ENCODE data around the gene CLDN24. TPM values are rescaled to one million over a fixed set of nuclear protein-coding genes. Genes with fewer than 3 reads are reported as not detected.

CLDN24 gene
- total RNA-seq, 1 donor from 2014 or later = not detected

- Mint-ChIP-seq H3K36me3 (ENCODE audit: low read depth, unreplicated experiment) (peaks cover 2% of the 10 kb centered on the region), H3K9me3 (ENCODE audit: unreplicated experiment) (peaks cover 12% of the 10 kb centered on the region), H3K27ac (ENCODE audit: unreplicated experiment) (no peak overlapping the region), H3K4me1 (ENCODE audit: low read depth, unreplicated experiment) (peaks cover 29% of the 10 kb centered on the region), H3K4me3 (ENCODE audit: unreplicated experiment) (no peak overlapping the region), H3K27me3 (ENCODE audit: low read depth, unreplicated experiment) (peaks cover 4% of the 10 kb centered on the region)
- Histone ChIP-seq H3K4me3 (ENCODE audit: insufficient read depth, low read depth, low read length) (no peak overlapping the region), H3K27me3 (ENCODE audit: insufficient read depth, low read length) (no peaks in the 10 kb centered on the region), H3K36me3 (ENCODE audit: insufficient read depth, low read length) (no peaks in the 10 kb centered on the region), H3K27ac (ENCODE audit: low read depth, low read length) (no peak overlapping the region), H3K4me2 (ENCODE audit: low read length) (no peak overlapping the region), H3K9ac (ENCODE audit: low read length) (no peak overlapping the region), H3K79me2 (ENCODE audit: insufficient read depth, low read length) (no peaks in the 10 kb centered on the region), H3K9me3 (ENCODE audit: insufficient read depth, low read depth, low read length) (peaks cover 8% of the 10 kb centered on the region), H3K4me1 (ENCODE audit: insufficient read depth, low read length) (peaks cover 16% of the 10 kb centered on the region), H4K20me1 (ENCODE audit: insufficient read depth, low read length) (no peaks in the 10 kb centered on the region), H2AFZ (ENCODE audit: low read depth, low read length) (no peak overlapping the region)
- no peak for TF ChIP-seq EZH2 (IDR thresholded peaks at IDR 0.05; ENCODE audit: insufficient read depth, low read length)
- TF ChIP-seq CTCF (IDR thresholded peaks at IDR 0.05; ENCODE audit: insufficient read depth, low read depth, low read length) = no peak
- FAIRE-seq (no peak), DNase-seq (ENCODE audit: low read depth) (no peak)
Observed at GRCh38 chr4:183330841-183331240, 8.6 kb upstream of the CLDN24 start.

GRCh38 chr4:183329954-183330742 is 7.9 kb upstream of the CLDN24 start:
- Mint-ChIP-seq H3K4me1 (ENCODE audit: low read depth, unreplicated experiment) (peaks cover 24% of the 10 kb centered on the region), H3K9me3 (ENCODE audit: unreplicated experiment) (peaks cover 12% of the 10 kb centered on the region), H3K27ac (ENCODE audit: unreplicated experiment) (no peak overlapping the region), H3K27me3 (ENCODE audit: low read depth, unreplicated experiment) (peaks cover 4% of the 10 kb centered on the region), H3K36me3 (ENCODE audit: low read depth, unreplicated experiment) (peaks cover 2% of the 10 kb centered on the region), H3K4me3 (ENCODE audit: unreplicated experiment) (no peak overlapping the region)
- H3K27me3 ChIP-seq (ENCODE audit: insufficient read depth, low read length) = no peaks in the 10 kb centered on the region
- FAIRE-seq = no peak
- H2AFZ ChIP-seq (ENCODE audit: low read depth, low read length) = no peak overlapping the region
- H3K27ac ChIP-seq (ENCODE audit: low read depth, low read length) = no peak overlapping the region
- H3K9me3 ChIP-seq (ENCODE audit: insufficient read depth, low read depth, low read length) = peaks cover 8% of the 10 kb centered on the region
- TF ChIP-seq CTCF (IDR thresholded peaks at IDR 0.05; ENCODE audit: insufficient read depth, low read depth, low read length) (no peak), EZH2 (IDR thresholded peaks at IDR 0.05; ENCODE audit: insufficient read depth, low read length) (no peak)
- H4K20me1 ChIP-seq (ENCODE audit: insufficient read depth, low read length) = no peaks in the 10 kb centered on the region
- no peaks in the 10 kb centered on the region for H3K36me3 ChIP-seq (ENCODE audit: insufficient read depth, low read length)
- H3K4me2 ChIP-seq (ENCODE audit: low read length) = no peak overlapping the region
- no peak for DNase-seq (ENCODE audit: low read depth)
- H3K79me2 ChIP-seq (ENCODE audit: insufficient read depth, low read length) = no peaks in the 10 kb centered on the region
- no peak overlapping the region for H3K9ac ChIP-seq (ENCODE audit: low read length)
- H3K4me3 ChIP-seq (ENCODE audit: insufficient read depth, low read depth, low read length) = no peak overlapping the region
- H3K4me1 ChIP-seq (ENCODE audit: insufficient read depth, low read length) = peaks cover 12% of the 10 kb centered on the region

GRCh38 chr4:183329244-183329643 is 7.0 kb upstream of the CLDN24 start:
- DNase-seq (ENCODE audit: low read depth) (no peak), FAIRE-seq (no peak)
- Mint-ChIP-seq H3K4me3 (ENCODE audit: unreplicated experiment) (peak overlapping the region; percentile 10), H3K36me3 (ENCODE audit: low read depth, unreplicated experiment) (peaks cover 2% of the 10 kb centered on the region), H3K4me1 (ENCODE audit: low read depth, unreplicated experiment) (peaks cover 20% of the 10 kb centered on the region), H3K27me3 (ENCODE audit: low read depth, unreplicated experiment) (peaks cover 4% of the 10 kb centered on the region), H3K9me3 (ENCODE audit: unreplicated experiment) (peaks cover 12% of the 10 kb centered on the region), H3K27ac (ENCODE audit: unreplicated experiment) (no peak overlapping the region)
- peaks cover 8% of the 10 kb centered on the region for H3K9me3 ChIP-seq (ENCODE audit: insufficient read depth, low read depth, low read length)
- H4K20me1 ChIP-seq (ENCODE audit: insufficient read depth, low read length) = no peaks in the 10 kb centered on the region
- H3K36me3 ChIP-seq (ENCODE audit: insufficient read depth, low read length) = no peaks in the 10 kb centered on the region
- H3K27ac ChIP-seq (ENCODE audit: low read depth, low read length) = no peak overlapping the region
- H3K4me2 ChIP-seq (ENCODE audit: low read length) = peak overlapping the region; percentile 3
- no peak overlapping the region for H2AFZ ChIP-seq (ENCODE audit: low read depth, low read length)
- H3K27me3 ChIP-seq (ENCODE audit: insufficient read depth, low read length) = no peaks in the 10 kb centered on the region
- no peak overlapping the region for H3K9ac ChIP-seq (ENCODE audit: low read length)
- no peak for TF ChIP-seq EZH2 (IDR thresholded peaks at IDR 0.05; ENCODE audit: insufficient read depth, low read length)
- no peak for TF ChIP-seq CTCF (IDR thresholded peaks at IDR 0.05; ENCODE audit: insufficient read depth, low read depth, low read length)
- H3K4me1 ChIP-seq (ENCODE audit: insufficient read depth, low read length) = peaks cover 10% of the 10 kb centered on the region
- no peaks in the 10 kb centered on the region for H3K79me2 ChIP-seq (ENCODE audit: insufficient read depth, low read length)
- H3K4me3 ChIP-seq (ENCODE audit: insufficient read depth, low read depth, low read length) = no peak overlapping the region
